ENCODE results near the gene NEURL3. TPM values are rescaled to one million over a fixed set of nuclear protein-coding genes. Genes with fewer than 3 reads are reported as not detected.
A peak's percentile ranks its signal among the peaks of the same experiment; 100 is the strongest.

The NEURL3 gene
- total and polyA plus RNA-seq, 2 experiments from 2014 or later = 1.8 to 8.1 TPM

- Histone ChIP-seq H3K9me3 (ENCODE audit: low read depth) (no peaks in the 10 kb centered on the region), H3K27me3 (no peaks in the 10 kb centered on the region), H3K9me2 (replicated peaks; ENCODE audit: insufficient read depth) (no peaks in the 10 kb centered on the region), H4K20me1 (ENCODE audit: insufficient read depth, poor library complexity, severe bottlenecking) (no peaks in the 10 kb centered on the region), H3K79me2 (no peaks in the 10 kb centered on the region), H3K36me3 (replicated peaks; ENCODE audit: insufficient read depth, low read depth) (no peaks in the 10 kb centered on the region), H3K4me3 (no peak overlapping the region), H3K27ac (no peak overlapping the region), H2AFZ (no peak overlapping the region), H3K4me2 (no peak overlapping the region), H3K4me1 (ENCODE audit: insufficient read depth) (no peaks in the 10 kb centered on the region)
- no peak for DNase-seq (ENCODE audit: low spot score)
- no peak for TF ChIP-seq EZH2 (IDR thresholded peaks at IDR 0.05; ENCODE audit: borderline replicate concordance)
- no peak for TF ChIP-seq CTCF (IDR thresholded peaks at IDR 0.05; ENCODE audit: poor library complexity)
- TF ChIP-seq EZH2phosphoT487 (IDR thresholded peaks at IDR 0.05; ENCODE audit: low read depth, severe bottlenecking, unreplicated experiment) = no peak
- 96% methylated on average over 6 of the region's 6 CpGs for WGBS (ENCODE audit: low lambda C conversion rate, missing lambda C conversion rate)
Observed at GRCh38 chr2:96471772-96472171, 33.4 kb downstream of the NEURL3 start.

- DNase-seq (ENCODE audit: low spot score) = peak; percentile 31
- Histone ChIP-seq H4K20me1 (ENCODE audit: insufficient read depth, poor library complexity, severe bottlenecking) (no peaks in the 10 kb centered on the region), H2AFZ (peak overlapping the region; percentile 55), H3K79me2 (no peaks in the 10 kb centered on the region), H3K4me2 (peak overlapping the region; percentile 72), H3K9me3 (ENCODE audit: low read depth) (no peaks in the 10 kb centered on the region), H3K27ac (no peak overlapping the region), H3K36me3 (replicated peaks; ENCODE audit: insufficient read depth, low read depth) (no peaks in the 10 kb centered on the region), H3K27me3 (no peaks in the 10 kb centered on the region), H3K9me2 (replicated peaks; ENCODE audit: insufficient read depth) (no peaks in the 10 kb centered on the region), H3K4me3 (no peak overlapping the region), H3K4me1 (ENCODE audit: insufficient read depth) (no peaks in the 10 kb centered on the region)
- WGBS (ENCODE audit: low lambda C conversion rate, missing lambda C conversion rate) = 36% methylated on average over 22 of the region's 25 CpGs
- TF ChIP-seq EZH2 (IDR thresholded peaks at IDR 0.05; ENCODE audit: borderline replicate concordance) (no peak), CTCF (IDR thresholded peaks at IDR 0.05; ENCODE audit: poor library complexity) (peak; percentile 48), EZH2phosphoT487 (IDR thresholded peaks at IDR 0.05; ENCODE audit: low read depth, severe bottlenecking, unreplicated experiment) (no peak)
Observed at GRCh38 chr2:96470636-96471035, 34.5 kb downstream of the NEURL3 start.

- H3K4me3 ChIP-seq = no peak overlapping the region
- H4K20me1 ChIP-seq (ENCODE audit: insufficient read depth, poor library complexity, severe bottlenecking) = no peaks in the 10 kb centered on the region
- no peaks in the 10 kb centered on the region for H3K36me3 ChIP-seq (replicated peaks; ENCODE audit: insufficient read depth, low read depth)
- no peaks in the 10 kb centered on the region for H3K9me3 ChIP-seq (ENCODE audit: low read depth)
- peak overlapping the region; percentile 72 for H3K4me2 ChIP-seq
- no peaks in the 10 kb centered on the region for H3K79me2 ChIP-seq
- no peak for TF ChIP-seq EZH2phosphoT487 (IDR thresholded peaks at IDR 0.05; ENCODE audit: low read depth, severe bottlenecking, unreplicated experiment)
- no peak for TF ChIP-seq CTCF (IDR thresholded peaks at IDR 0.05; ENCODE audit: poor library complexity)
- no peak for TF ChIP-seq EZH2 (IDR thresholded peaks at IDR 0.05; ENCODE audit: borderline replicate concordance)
- H3K27ac ChIP-seq = no peak overlapping the region
- no peaks in the 10 kb centered on the region for H3K27me3 ChIP-seq
- no peaks in the 10 kb centered on the region for H3K9me2 ChIP-seq (replicated peaks; ENCODE audit: insufficient read depth)
- peak overlapping the region; percentile 55 for H2AFZ ChIP-seq
- WGBS (ENCODE audit: low lambda C conversion rate, missing lambda C conversion rate) = 81% methylated on average over 8 of the region's 8 CpGs
- H3K4me1 ChIP-seq (ENCODE audit: insufficient read depth) = no peaks in the 10 kb centered on the region
- no peak for DNase-seq (ENCODE audit: low spot score)
Observed at GRCh38 chr2:96470109-96470508, 35.0 kb downstream of the NEURL3 start.

GRCh38 chr2:96468904-96469303 is 36.3 kb downstream of the NEURL3 start:
- H3K27me3 ChIP-seq = no peaks in the 10 kb centered on the region
- no peaks in the 10 kb centered on the region for H4K20me1 ChIP-seq (ENCODE audit: insufficient read depth, poor library complexity, severe bottlenecking)
- no peaks in the 10 kb centered on the region for H3K9me2 ChIP-seq (replicated peaks; ENCODE audit: insufficient read depth)
- H2AFZ ChIP-seq = no peak overlapping the region
- DNase-seq (ENCODE audit: low spot score) = no peak
- TF ChIP-seq CTCF (IDR thresholded peaks at IDR 0.05; ENCODE audit: poor library complexity) (no peak), EZH2 (IDR thresholded peaks at IDR 0.05; ENCODE audit: borderline replicate concordance) (no peak), EZH2phosphoT487 (IDR thresholded peaks at IDR 0.05; ENCODE audit: low read depth, severe bottlenecking, unreplicated experiment) (no peak)
- WGBS (ENCODE audit: low lambda C conversion rate, missing lambda C conversion rate) = 88% methylated on average over 6 of the region's 6 CpGs
- H3K4me2 ChIP-seq = no peak overlapping the region
- H3K4me3 ChIP-seq = no peak overlapping the region
- no peaks in the 10 kb centered on the region for H3K9me3 ChIP-seq (ENCODE audit: low read depth)
- no peaks in the 10 kb centered on the region for H3K79me2 ChIP-seq
- no peak overlapping the region for H3K27ac ChIP-seq
- no peaks in the 10 kb centered on the region for H3K4me1 ChIP-seq (ENCODE audit: insufficient read depth)
- H3K36me3 ChIP-seq (replicated peaks; ENCODE audit: insufficient read depth, low read depth) = no peaks in the 10 kb centered on the region
